HG03354 (cell line): ENCODE results near the gene SHC3.

ENCODE experiments used
- ATAC-seq: cut with Tn5 transposase; IDR thresholded peaks from one replicate; pipeline ENCODE4 v1.9.1; 2021; ENCODE audit warnings: mild to moderate bottlenecking; ENCODE audit not compliant: unreplicated experiment, poor library complexity, severe bottlenecking

The SHC3 gene

GRCh38 chr9:89073397-89073796 lies 105.2 kb downstream of the SHC3 start:
- no peak for ATAC-seq

- no peak for ATAC-seq
Observed at GRCh38 chr9:89071591-89071990, 107.0 kb downstream of the SHC3 start.

- ATAC-seq, result no peak
Observed at GRCh38 chr9:89066835-89067234, 111.8 kb downstream of the SHC3 start.

GRCh38 chr9:89065921-89066320 lies 112.7 kb downstream of the SHC3 start:
- ATAC-seq, result no peak

GRCh38 chr9:89060790-89061189 lies 117.8 kb downstream of the SHC3 start:
- ATAC-seq, result no peak

- ATAC-seq, result no peak
Observed at GRCh38 chr9:89059925-89060506, 118.6 kb downstream of the SHC3 start.

- ATAC-seq, result no peak
Observed at GRCh38 chr9:89058906-89059305, 119.7 kb downstream of the SHC3 start.

GRCh38 chr9:89054865-89055495 lies 123.6 kb downstream of the SHC3 start:
- ATAC-seq, result no peak

- no peak for ATAC-seq
Observed at GRCh38 chr9:89053301-89053700, 125.3 kb downstream of the SHC3 start.

GRCh38 chr9:89052470-89053097 lies 126.0 kb downstream of the SHC3 start:
- no peak for ATAC-seq

- ATAC-seq, result no peak
Observed at GRCh38 chr9:89051421-89052025, 127.1 kb downstream of the SHC3 start.

- ATAC-seq, result no peak
Observed at GRCh38 chr9:89049646-89050045, 129.0 kb downstream of the SHC3 start.

GRCh38 chr9:89048616-89049015 lies 130.0 kb downstream of the SHC3 start:
- no peak for ATAC-seq

GRCh38 chr9:89047667-89048066 lies 131.0 kb downstream of the SHC3 start:
- no peak for ATAC-seq

- ATAC-seq, result no peak
Observed at GRCh38 chr9:89046832-89047231, 131.8 kb downstream of the SHC3 start.

- no peak for ATAC-seq
Observed at GRCh38 chr9:89044881-89045280, 133.7 kb downstream of the SHC3 start.

GRCh38 chr9:89044104-89044503 lies 134.5 kb downstream of the SHC3 start:
- no peak for ATAC-seq

- no peak for ATAC-seq
Observed at GRCh38 chr9:89042984-89043383, 135.6 kb downstream of the SHC3 start.

- no peak for ATAC-seq
Observed at GRCh38 chr9:89039664-89040063, 139.0 kb downstream of the SHC3 start.

GRCh38 chr9:89039104-89039465 lies 139.5 kb downstream of the SHC3 start:
- ATAC-seq, result no peak
